ENCODE data around the gene PYCARD.
"Not testable (repeated sequence)": the region's sequence is repeated elsewhere in the genome, so short reads cannot be mapped to it uniquely, and the experiment has no call there.

Gene PYCARD

GRCh38 chr16:31202414-31203375 is at the start of gene PYCARD:
PYCARD (minus strand) TSS chr16:31202760; CDS start chr16:31202690, 70 bp downstream.
- DNase-seq (ENCODE audit: low read depth in 2 of 2), result no peak

GRCh38 chr16:31251435-31251834 is 48.9 kb upstream of the PYCARD start:
- no peak for DNase-seq (ENCODE audit: low read depth in 2 of 2)

- DNase-seq (ENCODE audit: low read depth in 2 of 2), result no peak
These were observed 48.3 kb upstream of the PYCARD start for GRCh38 chr16:31250782-31251384.

GRCh38 chr16:31248344-31248743 is 45.8 kb upstream of the PYCARD start:
- no peak for DNase-seq (ENCODE audit: low read depth in 2 of 2)

GRCh38 chr16:31246296-31246695 is 43.7 kb upstream of the PYCARD start:
- no peak for DNase-seq (ENCODE audit: low read depth in 2 of 2)

GRCh38 chr16:31245598-31245997 is 43.0 kb upstream of the PYCARD start:
- DNase-seq (ENCODE audit: low read depth in 2 of 2), result not testable (repeated sequence)

GRCh38 chr16:31243734-31244670 is 41.4 kb upstream of the PYCARD start:
- DNase-seq (ENCODE audit: low read depth in 2 of 2), result no peak

- no peak for DNase-seq (ENCODE audit: low read depth in 2 of 2)
These were observed 39.6 kb upstream of the PYCARD start for GRCh38 chr16:31242206-31242605.

- no peak for DNase-seq (ENCODE audit: low read depth in 2 of 2)
These were observed 35.5 kb upstream of the PYCARD start for GRCh38 chr16:31238041-31238440.

- DNase-seq (ENCODE audit: low read depth in 2 of 2), result no peak
These were observed 26.9 kb upstream of the PYCARD start for GRCh38 chr16:31229501-31229900.

GRCh38 chr16:31228206-31228605 is 25.6 kb upstream of the PYCARD start:
- DNase-seq (ENCODE audit: low read depth in 2 of 2), result no peak

GRCh38 chr16:31225193-31225592 is 22.6 kb upstream of the PYCARD start:
- no peak for DNase-seq (ENCODE audit: low read depth in 2 of 2)

GRCh38 chr16:31224092-31224955 is 21.8 kb upstream of the PYCARD start:
- no peak for DNase-seq (ENCODE audit: low read depth in 2 of 2)

- no peak for DNase-seq (ENCODE audit: low read depth in 2 of 2)
These were observed 20.5 kb upstream of the PYCARD start for GRCh38 chr16:31223044-31223443.

- DNase-seq (ENCODE audit: low read depth in 2 of 2), result no peak
These were observed 19.0 kb upstream of the PYCARD start for GRCh38 chr16:31221357-31222160.

GRCh38 chr16:31219154-31219741 is 16.7 kb upstream of the PYCARD start:
- DNase-seq (ENCODE audit: low read depth in 2 of 2), result no peak

- no peak for DNase-seq (ENCODE audit: low read depth in 2 of 2)
These were observed 14.6 kb upstream of the PYCARD start for GRCh38 chr16:31217136-31217530.

- no peak for DNase-seq (ENCODE audit: low read depth in 2 of 2)
These were observed 14.0 kb upstream of the PYCARD start, which contains the start of gene PYDC1 for GRCh38 chr16:31216422-31217135. PYDC1 (minus strand) TSS chr16:31217135; CDS start chr16:31217028, 107 bp downstream.

Data from stimulated activated CD4-positive, alpha-beta T cell treated with anti-CD3 and anti-CD28 coated beads, Interleukin-4, amount 100 ng/mL, for 48 hours (primary cell).